ENCODE measurements around the gene HTR2A.

GRCh38 chr13:46884531-46884930 lies 12.3 kb downstream of the HTR2A start:
- TF ChIP-seq ZBTB40 (IDR thresholded peaks at IDR 0.05; ENCODE audit: borderline replicate concordance), result no peak
- TF ChIP-seq E2F4 (IDR thresholded peaks at IDR 0.05; ENCODE audit: low read depth, low read length), result no peak
- no peak for TF ChIP-seq FOXM1 (IDR thresholded peaks at IDR 0.05; ENCODE audit: low read depth, low read length)
- TF ChIP-seq SRF (IDR thresholded peaks at IDR 0.05; ENCODE audit: low read depth in 2 of 2, low read length in 2 of 2), result no peak
- no peak for TF ChIP-seq CTCF (IDR thresholded peaks at IDR 0.05 in 2 of 3, conservative IDR thresholded peaks at IDR 0.05 in 1 of 3; ENCODE audit: control insufficient read depth in 2 of 3, extremely low read depth in 1 of 3, insufficient read depth in 1 of 3, low read depth in 3 of 3, low read length in 3 of 3)
- no peak for TF ChIP-seq IKZF1 (conservative IDR thresholded peaks at IDR 0.05)
- TF ChIP-seq CBX5 (IDR thresholded peaks at IDR 0.05; ENCODE audit: low read depth), result no peak
- TF ChIP-seq RFX5 (IDR thresholded peaks at IDR 0.05; ENCODE audit: low read depth, low read length), result no peak
- TF ChIP-seq NR2C2 (IDR thresholded peaks at IDR 0.05; ENCODE audit: borderline replicate concordance, control insufficient read depth, insufficient read length, low read depth), result no peak

Data from GM12878 (cell line).